Measurements from ENCODE around the gene ZNF423. TPM values are rescaled to one million over a fixed set of nuclear protein-coding genes. Genes with fewer than 3 reads are reported as not detected.

Gene ZNF423
- total RNA-seq, 2 experiments from 2014 or later: not detected

DNA sequence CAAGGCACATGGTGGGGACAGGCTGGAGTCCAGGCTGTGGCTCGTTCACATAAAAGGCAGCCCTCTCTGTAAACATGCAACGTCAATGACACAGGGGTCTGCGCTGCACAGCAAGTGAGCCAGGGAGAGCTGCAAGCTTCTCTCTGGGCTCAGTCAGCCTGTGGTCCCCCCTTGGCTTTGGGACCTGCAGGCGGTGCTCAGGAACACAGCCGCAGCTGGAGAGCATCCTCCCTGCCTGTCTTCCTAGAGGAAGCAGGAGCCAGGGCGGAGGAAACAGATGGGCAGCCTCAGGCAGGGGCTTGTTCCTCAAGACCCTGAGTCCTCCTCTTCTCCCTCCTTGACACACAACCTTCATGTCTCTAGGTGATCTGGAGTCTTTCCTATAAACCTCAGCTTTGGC lies 254.3 kb downstream of the ZNF423 start:
- no peaks in the 10 kb centered on the region for H3K36me3 Mint-ChIP-seq (ENCODE audit: low read depth)
- no peaks in the 10 kb centered on the region for H3K4me1 Mint-ChIP-seq (ENCODE audit: low read depth)
- H3K27me3 Mint-ChIP-seq (ENCODE audit: low read depth): no peaks in the 10 kb centered on the region
- no peak overlapping the region for H3K27ac Mint-ChIP-seq
- CTCF ChIA-PET: no interaction called here
- POLR2A ChIA-PET: no interaction called here
- ATAC-seq (no peak), DNase-seq (no peak)
- H3K4me3 Mint-ChIP-seq: no peak overlapping the region
- H3K9me3 Mint-ChIP-seq (ENCODE audit: insufficient read depth): no peaks in the 10 kb centered on the region

DNA sequence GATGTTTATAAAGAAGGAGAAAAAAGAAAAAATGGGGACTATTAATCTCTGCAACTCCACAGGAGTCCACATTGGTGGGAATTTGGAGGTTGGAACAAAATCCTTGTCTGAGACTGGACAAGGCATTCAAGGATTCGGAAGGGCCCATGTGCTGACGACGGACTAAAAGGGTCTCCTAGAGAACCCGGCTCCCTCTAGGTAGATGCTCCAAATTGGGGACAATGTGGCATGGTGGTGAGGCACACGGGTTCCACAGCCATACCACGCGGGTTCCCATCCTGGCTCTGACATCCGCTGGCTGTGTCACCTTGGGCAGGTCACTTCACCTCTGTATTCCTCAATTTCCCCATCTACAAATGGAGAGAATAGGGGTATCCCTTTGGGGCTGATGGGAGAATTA lies 254.9 kb downstream of the ZNF423 start:
- DNase-seq (no peak), ATAC-seq (no peak)
- H3K9me3 Mint-ChIP-seq (ENCODE audit: insufficient read depth): no peaks in the 10 kb centered on the region
- H3K4me1 Mint-ChIP-seq (ENCODE audit: low read depth): peaks cover 4% of the 10 kb centered on the region
- no peak overlapping the region for H3K27ac Mint-ChIP-seq
- CTCF ChIA-PET: no interaction called here
- no peaks in the 10 kb centered on the region for H3K27me3 Mint-ChIP-seq (ENCODE audit: low read depth)
- POLR2A ChIA-PET: no interaction called here
- no peaks in the 10 kb centered on the region for H3K36me3 Mint-ChIP-seq (ENCODE audit: low read depth)
- H3K4me3 Mint-ChIP-seq: no peak overlapping the region

DNA sequence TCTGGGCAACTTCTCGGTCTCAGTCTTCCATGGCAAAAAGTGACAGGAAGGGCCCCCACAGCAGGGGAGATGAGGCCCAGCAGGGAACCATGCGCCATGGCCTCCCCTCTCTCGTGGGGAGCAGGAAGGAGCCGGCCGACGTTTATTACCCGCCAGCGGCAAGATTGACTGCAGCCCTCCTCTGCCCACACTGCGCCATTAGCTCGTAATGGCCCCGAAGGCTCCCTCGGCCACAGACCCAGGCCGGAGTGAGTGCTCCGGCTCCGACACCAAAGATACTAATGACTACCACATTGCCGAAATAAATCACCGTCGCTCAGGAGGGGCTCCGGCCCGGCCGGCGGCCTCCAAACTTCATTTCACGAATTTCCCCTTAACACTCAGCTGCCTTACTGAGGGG lies 255.4 kb downstream of the ZNF423 start:
- Mint-ChIP-seq H3K9me3 (ENCODE audit: insufficient read depth) (no peaks in the 10 kb centered on the region), H3K4me1 (ENCODE audit: low read depth) (peaks cover 6% of the 10 kb centered on the region), H3K27me3 (ENCODE audit: low read depth) (peaks cover under 1% of the 10 kb centered on the region), H3K36me3 (ENCODE audit: low read depth) (no peaks in the 10 kb centered on the region), H3K4me3 (no peak overlapping the region), H3K27ac (no peak overlapping the region)
- no peak for ATAC-seq
- DNase-seq: no peak
- ChIA-PET POLR2A (no interaction called here), CTCF (no interaction called here)

DNA sequence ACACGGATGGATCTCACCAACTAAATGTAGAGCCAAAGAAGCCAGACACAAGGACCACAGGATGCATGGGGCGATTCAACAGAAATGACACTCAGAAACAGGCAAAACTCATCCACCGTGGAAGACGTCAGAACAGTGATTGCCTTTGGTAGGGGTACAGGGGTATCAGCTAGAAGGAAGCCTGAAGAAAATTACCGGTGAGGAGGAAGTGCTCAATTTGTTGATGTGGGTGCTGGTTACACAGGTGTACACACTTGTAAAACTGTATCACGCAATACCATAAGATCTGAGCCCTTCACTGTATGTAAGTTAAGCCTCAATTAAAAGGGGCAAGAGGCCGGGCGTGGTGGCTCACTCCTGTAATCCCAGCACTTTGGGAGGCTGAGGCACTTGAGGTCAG lies 256.2 kb downstream of the ZNF423 start:
- H3K27ac Mint-ChIP-seq: no peak overlapping the region
- H3K27me3 Mint-ChIP-seq (ENCODE audit: low read depth): peaks cover 4% of the 10 kb centered on the region
- no peak for DNase-seq
- no peaks in the 10 kb centered on the region for H3K9me3 Mint-ChIP-seq (ENCODE audit: insufficient read depth)
- H3K4me3 Mint-ChIP-seq: no peak overlapping the region
- ATAC-seq: no peak
- CTCF ChIA-PET: no interaction called here
- H3K4me1 Mint-ChIP-seq (ENCODE audit: low read depth): peaks cover 6% of the 10 kb centered on the region
- POLR2A ChIA-PET: no interaction called here
- no peaks in the 10 kb centered on the region for H3K36me3 Mint-ChIP-seq (ENCODE audit: low read depth)

DNA sequence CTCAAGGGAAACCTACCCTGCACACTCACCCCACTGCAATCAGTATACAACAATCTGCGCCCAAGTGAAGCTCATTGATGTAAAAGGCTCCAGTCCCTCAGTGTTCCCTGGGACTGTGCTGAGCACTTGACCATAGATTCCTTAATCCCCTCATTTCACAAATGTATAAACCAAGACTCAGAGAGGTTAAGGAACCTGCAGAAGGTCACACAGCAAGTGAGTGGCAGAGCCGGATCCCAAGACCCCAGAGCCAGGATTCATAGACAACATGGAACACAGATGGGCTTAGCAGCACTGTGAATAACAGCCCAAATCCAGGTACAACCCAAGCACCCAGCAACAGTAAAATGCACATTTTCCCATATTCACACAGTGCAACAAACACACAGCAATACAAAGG lies 256.6 kb downstream of the ZNF423 start:
- no peak for DNase-seq

DNA sequence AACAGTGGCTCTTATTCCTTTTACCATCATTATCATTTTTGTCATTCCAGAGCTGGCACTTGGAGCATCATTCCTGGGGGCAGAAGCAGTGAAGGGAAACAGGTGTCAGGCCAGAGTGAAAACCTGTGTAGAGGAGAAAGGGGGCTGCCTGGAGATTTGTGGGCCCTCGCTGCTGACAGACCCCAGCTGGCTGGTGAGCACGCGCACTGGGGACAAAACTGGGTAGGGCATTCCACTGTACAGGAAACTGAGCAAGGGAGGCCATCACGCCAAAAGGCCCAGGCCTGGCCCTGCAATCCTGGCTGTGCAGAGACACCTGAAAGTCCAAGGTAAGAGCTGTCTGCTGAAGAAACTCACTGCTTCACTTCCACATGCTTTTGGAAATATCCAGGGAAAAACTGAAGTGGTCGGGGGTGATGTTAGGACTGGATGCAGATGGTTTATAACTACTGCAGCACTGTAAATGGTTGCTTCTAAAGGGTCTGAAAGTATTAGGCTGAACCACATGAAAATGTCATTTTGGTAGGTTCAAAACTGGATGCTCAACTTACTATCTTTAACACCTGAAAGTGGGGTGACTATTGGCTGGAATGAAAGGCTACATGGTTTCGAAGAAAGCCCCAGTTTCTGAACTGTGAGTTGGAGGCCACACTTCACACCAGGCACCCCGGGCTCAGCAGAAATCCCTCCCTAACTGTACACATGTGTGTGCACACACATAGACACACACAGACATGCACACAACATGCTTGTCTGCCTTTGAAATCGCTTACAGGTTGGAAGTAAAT lies 257.3 kb downstream of the ZNF423 start:
- DNase-seq (no peak), ATAC-seq (no peak)
- Mint-ChIP-seq H3K9me3 (ENCODE audit: insufficient read depth) (no peaks in the 10 kb centered on the region), H3K27ac (no peak overlapping the region), H3K4me3 (no peak overlapping the region), H3K27me3 (ENCODE audit: low read depth) (peaks cover 9% of the 10 kb centered on the region), H3K4me1 (ENCODE audit: low read depth) (peaks cover 6% of the 10 kb centered on the region), H3K36me3 (ENCODE audit: low read depth) (no peaks in the 10 kb centered on the region)
- CTCF ChIA-PET: interaction anchor here (0.9 kb wide), 1 partner anchor 292 kb away, joined by 3 read pairs; no protein-coding TSS in a partner anchor
- POLR2A ChIA-PET: no interaction called here

More for the DNA sequence above, 256.6 kb downstream of the ZNF423 start:
- ChIA-PET CTCF (no interaction called here), POLR2A (no interaction called here)
- Mint-ChIP-seq H3K36me3 (ENCODE audit: low read depth) (no peaks in the 10 kb centered on the region), H3K4me3 (no peak overlapping the region), H3K9me3 (ENCODE audit: insufficient read depth) (no peaks in the 10 kb centered on the region), H3K27me3 (ENCODE audit: low read depth) (peaks cover 8% of the 10 kb centered on the region), H3K4me1 (ENCODE audit: low read depth) (peaks cover 6% of the 10 kb centered on the region), H3K27ac (no peak overlapping the region)
- ATAC-seq: no peak

DNA sequence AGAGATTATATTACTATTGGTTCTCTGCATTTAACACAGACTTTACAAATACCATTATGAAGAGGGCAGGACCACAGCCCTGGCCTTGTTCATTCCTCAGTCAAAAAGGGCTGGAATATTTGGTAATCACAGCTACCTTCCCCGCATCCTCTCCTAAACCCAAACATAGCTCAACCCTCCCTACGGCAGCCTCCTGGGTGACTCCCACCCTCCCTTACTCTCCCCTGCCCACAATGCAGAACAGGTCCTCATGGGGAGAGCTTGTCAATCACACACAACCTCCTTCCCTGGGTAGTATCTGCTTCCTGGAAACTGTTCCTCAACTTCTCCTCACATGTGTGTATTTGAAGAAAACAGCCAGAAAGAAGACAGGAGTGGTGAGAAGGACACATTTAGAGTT lies 258.1 kb downstream of the ZNF423 start:
- peaks cover 11% of the 10 kb centered on the region for H3K27me3 Mint-ChIP-seq (ENCODE audit: low read depth)
- H3K27ac Mint-ChIP-seq: no peak overlapping the region
- H3K4me1 Mint-ChIP-seq (ENCODE audit: low read depth): peaks cover 6% of the 10 kb centered on the region
- DNase-seq: no peak
- ChIA-PET POLR2A (no interaction called here), CTCF (interaction anchor here (0.9 to 1.5 kb wide), 2 partner anchors 189 to 293 kb away, joined by 3 read pairs; no protein-coding TSS in a partner anchor)
- no peaks in the 10 kb centered on the region for H3K36me3 Mint-ChIP-seq (ENCODE audit: low read depth)
- no peaks in the 10 kb centered on the region for H3K9me3 Mint-ChIP-seq (ENCODE audit: insufficient read depth)
- no peak overlapping the region for H3K4me3 Mint-ChIP-seq
- ATAC-seq: no peak

DNA sequence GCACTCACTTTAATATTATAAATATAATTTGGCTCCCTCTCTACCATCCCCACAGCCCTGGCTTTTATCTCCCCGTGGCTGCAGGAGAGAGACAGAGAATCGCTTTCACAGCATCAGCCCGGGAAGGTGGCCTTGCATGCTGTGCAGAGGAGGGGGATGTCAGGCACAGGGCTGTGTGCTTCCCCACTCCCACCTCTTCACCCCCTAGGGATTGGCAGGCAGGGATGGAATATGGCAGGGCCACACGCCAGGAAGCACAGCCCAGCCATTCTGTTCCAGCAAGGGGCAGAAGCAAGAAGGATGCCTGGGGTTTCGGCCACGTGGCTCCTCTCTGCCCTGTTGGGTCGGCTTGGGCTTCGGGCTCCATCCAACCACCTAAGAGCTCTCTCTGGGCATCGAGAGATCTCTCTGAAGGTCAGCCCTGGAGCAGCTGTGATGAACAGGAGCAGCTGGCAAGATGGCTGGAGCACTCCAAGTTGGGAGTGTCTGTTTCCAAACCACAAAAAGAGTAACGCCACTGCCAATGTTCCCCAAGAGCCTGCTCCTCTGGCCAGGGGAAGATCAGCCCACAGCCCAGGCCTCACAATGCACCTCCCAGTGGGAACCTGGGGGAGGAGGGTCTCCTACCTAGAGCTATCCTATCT lies 259.1 kb downstream of the ZNF423 start:
- H3K36me3 Mint-ChIP-seq (ENCODE audit: low read depth): no peaks in the 10 kb centered on the region
- ChIA-PET POLR2A (no interaction called here), CTCF (interaction anchor here (1.5 kb wide), 1 partner anchor 188 kb away, joined by 3 read pairs; no protein-coding TSS in a partner anchor)
- no peak overlapping the region for H3K4me3 Mint-ChIP-seq
- no peak for ATAC-seq
- H3K27ac Mint-ChIP-seq: no peak overlapping the region
- no peak for DNase-seq
- H3K4me1 Mint-ChIP-seq (ENCODE audit: low read depth): peaks cover 6% of the 10 kb centered on the region
- H3K27me3 Mint-ChIP-seq (ENCODE audit: low read depth): peaks cover 14% of the 10 kb centered on the region
- no peaks in the 10 kb centered on the region for H3K9me3 Mint-ChIP-seq (ENCODE audit: insufficient read depth)

DNA sequence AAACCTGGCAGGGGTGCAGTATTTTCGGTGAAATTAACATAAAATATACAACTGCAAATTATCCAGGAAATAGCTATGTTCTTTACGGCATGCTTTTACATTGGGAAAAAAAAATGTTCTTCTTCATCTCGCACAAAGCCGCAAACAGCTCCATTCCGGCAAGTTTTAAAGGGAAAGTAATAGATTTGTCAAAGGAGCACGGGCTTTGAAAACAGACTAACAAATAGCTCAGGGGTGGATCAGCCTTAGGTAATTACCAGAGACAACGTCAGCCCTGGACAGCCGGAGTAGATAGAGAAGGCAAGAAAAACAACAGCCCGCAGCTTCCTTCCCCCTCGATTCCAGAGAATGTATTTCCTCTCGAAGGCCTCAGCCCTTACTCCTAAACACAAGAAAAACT lies 259.8 kb downstream of the ZNF423 start:
- Mint-ChIP-seq H3K36me3 (ENCODE audit: low read depth) (no peaks in the 10 kb centered on the region), H3K4me3 (no peak overlapping the region), H3K9me3 (ENCODE audit: insufficient read depth) (no peaks in the 10 kb centered on the region), H3K27me3 (ENCODE audit: low read depth) (peaks cover 15% of the 10 kb centered on the region), H3K4me1 (ENCODE audit: low read depth) (peaks cover 6% of the 10 kb centered on the region), H3K27ac (no peak overlapping the region)
- POLR2A ChIA-PET: no interaction called here
- ATAC-seq: no peak
- CTCF ChIA-PET: no interaction called here
- no peak for DNase-seq

DNA sequence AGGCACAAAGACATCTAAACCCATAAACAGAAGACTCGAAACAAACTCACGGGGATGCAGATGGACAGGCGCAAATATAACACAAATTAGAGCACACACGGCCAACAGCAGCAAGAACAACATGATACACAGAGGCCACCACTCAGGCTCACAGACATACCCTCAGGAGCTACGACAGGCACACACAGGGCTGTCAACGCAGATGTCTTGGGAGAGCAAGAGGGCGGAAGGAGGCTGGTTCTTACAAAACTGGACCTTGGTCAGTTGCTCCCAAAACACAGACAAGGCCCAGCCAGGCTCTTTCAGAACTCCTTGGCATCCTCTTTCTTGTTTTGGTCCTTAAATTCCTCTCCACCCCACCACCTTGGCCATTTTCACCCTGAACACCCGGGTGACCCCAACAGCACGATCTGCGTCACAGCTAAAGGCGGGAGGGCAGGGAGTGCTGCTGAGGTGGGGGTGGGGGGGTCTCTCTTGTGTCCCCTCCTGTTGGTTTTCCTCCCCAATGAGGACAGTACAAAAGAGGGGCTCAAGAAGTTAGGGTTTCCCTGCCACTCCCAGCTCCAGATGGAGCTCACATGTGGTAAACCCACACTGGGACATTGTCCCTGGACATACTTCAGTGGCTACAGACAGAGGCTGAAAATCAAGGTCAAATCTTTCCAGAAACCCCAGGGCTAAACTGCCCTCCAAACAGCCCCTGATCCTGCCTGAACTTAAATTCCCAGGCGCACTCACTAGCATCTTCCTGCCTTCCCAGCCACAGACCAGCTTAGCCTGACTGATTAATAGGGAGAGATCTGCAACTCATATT lies 261.0 kb downstream of the ZNF423 start:
- ChIA-PET POLR2A (no interaction called here), CTCF (no interaction called here)
- Mint-ChIP-seq H3K4me3 (no peak overlapping the region), H3K27ac (no peak overlapping the region), H3K9me3 (ENCODE audit: insufficient read depth) (no peaks in the 10 kb centered on the region), H3K36me3 (ENCODE audit: low read depth) (no peaks in the 10 kb centered on the region), H3K4me1 (ENCODE audit: low read depth) (peaks cover 6% of the 10 kb centered on the region), H3K27me3 (ENCODE audit: low read depth) (peaks cover 15% of the 10 kb centered on the region)
- ATAC-seq: no peak
- no peak for DNase-seq

DNA sequence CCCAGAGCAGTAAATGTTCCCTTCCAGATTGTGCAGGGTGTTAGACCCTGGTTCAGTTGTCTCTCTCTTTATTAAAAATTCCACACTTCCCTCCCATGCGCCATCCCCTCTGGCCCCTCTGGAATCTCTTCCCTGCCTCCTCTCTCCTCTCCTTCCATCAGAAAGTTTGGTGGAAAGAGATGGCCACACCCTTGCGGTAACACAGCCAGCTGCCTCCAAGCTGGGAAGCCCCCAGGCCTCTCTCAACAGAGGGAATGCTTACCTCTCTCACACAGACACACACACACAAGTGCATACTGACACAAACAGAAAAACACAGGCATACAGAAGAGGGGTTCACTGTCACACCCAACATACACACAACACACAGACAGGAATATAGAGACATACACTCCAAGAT lies 261.8 kb downstream of the ZNF423 start:
- no peaks in the 10 kb centered on the region for H3K36me3 Mint-ChIP-seq (ENCODE audit: low read depth)
- no peaks in the 10 kb centered on the region for H3K9me3 Mint-ChIP-seq (ENCODE audit: insufficient read depth)
- H3K4me1 Mint-ChIP-seq (ENCODE audit: low read depth): peaks cover 6% of the 10 kb centered on the region
- no peak for ATAC-seq
- DNase-seq: no peak
- POLR2A ChIA-PET: no interaction called here
- CTCF ChIA-PET: interaction anchor here (1.5 to 2.8 kb wide), 4 partner anchors 14 to 186 kb away, joined by 3 to 15 read pairs (median 8); no protein-coding TSS in a partner anchor
- H3K4me3 Mint-ChIP-seq: no peak overlapping the region
- peaks cover 15% of the 10 kb centered on the region for H3K27me3 Mint-ChIP-seq (ENCODE audit: low read depth)
- H3K27ac Mint-ChIP-seq: no peak overlapping the region

All from activated CD8-positive, alpha-beta T cell treated with anti-CD3 and anti-CD28 coated beads, Interleukin-2, amount 10 ng/mL, durations not matched to agents 7 days and 5 days (primary cell).